A673 (cell line): ENCODE measurements around the gene GPR17.

ENCODE experiments used
- EZH2 ChIP-seq: fragments of 200-600 bp; sonication (generic); IDR thresholded peaks from 2 replicates; pipeline ENCODE4 v1.6.1; 2017; ENCODE audit warnings: borderline replicate concordance, low read depth, mild to moderate bottlenecking, mixed read lengths, antibody characterized with exemption, low read length; ENCODE audit not compliant: poor library complexity, severe bottlenecking
- TF ChIP-seq, protein P1 (sequence below): fragments of 300-800, 200-600 bp; sonication (generic); conservative IDR thresholded peaks from 2 replicates; pipeline ENCODE4 v1.5.1; 2017; ENCODE audit warnings: low read depth, mild to moderate bottlenecking, antibody characterized with exemption, low read length, moderate library complexity, mixed read lengths

DNA sequence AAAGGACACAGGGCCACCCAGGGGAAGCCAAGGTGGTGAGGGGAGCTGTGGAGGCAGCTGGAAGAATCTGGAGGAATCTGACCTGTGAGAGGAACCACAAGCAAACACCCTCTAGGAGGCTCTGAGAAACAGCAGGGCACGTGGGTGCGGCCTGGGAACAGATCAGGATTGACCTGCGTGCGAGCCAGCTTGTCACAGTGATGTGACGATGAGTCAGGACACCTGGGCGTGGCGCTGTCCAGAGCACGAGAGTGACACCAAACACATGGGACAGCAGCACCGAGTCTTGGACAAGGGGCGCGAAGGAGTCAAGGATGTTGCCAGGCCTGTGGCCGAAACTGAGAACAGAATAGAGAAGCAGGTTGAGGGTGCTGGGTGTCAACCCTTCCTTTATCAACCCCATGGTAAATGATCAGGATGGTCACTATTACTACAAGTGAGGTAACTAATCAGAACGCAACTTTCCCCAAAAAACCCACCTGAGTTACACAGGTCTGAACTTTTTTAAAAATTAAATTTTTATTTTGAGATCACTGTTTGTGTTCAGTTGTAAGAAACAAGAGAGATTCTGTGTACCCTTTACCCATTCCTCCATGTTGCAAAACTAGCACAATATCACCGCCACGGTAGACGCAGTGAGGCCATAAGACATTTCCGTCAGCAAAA, 54.7 kb downstream of the GPR17 start:
- TF ChIP-seq, protein P1, sequence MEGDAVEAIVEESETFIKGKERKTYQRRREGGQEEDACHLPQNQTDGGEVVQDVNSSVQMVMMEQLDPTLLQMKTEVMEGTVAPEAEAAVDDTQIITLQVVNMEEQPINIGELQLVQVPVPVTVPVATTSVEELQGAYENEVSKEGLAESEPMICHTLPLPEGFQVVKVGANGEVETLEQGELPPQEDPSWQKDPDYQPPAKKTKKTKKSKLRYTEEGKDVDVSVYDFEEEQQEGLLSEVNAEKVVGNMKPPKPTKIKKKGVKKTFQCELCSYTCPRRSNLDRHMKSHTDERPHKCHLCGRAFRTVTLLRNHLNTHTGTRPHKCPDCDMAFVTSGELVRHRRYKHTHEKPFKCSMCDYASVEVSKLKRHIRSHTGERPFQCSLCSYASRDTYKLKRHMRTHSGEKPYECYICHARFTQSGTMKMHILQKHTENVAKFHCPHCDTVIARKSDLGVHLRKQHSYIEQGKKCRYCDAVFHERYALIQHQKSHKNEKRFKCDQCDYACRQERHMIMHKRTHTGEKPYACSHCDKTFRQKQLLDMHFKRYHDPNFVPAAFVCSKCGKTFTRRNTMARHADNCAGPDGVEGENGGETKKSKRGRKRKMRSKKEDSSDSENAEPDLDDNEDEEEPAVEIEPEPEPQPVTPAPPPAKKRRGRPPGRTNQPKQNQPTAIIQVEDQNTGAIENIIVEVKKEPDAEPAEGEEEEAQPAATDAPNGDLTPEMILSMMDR: no peak
- TF ChIP-seq EZH2: no peak
